Skeletal muscle tissue (tissue), 4 donors: ENCODE results near the gene ESRRA. TPM values are rescaled to one million over a fixed set of nuclear protein-coding genes. Genes with fewer than 3 reads are reported as not detected.
A peak's percentile ranks its signal among the peaks of the same experiment; 100 is the strongest.

Experiments used
- H3K27ac ChIP-seq: one replicate; pipeline ENCODE4 v1.7.0; 2013; ENCODE audit warnings: mild to moderate bottlenecking, low read depth, low read length, inconsistent platforms
- H3K27me3 ChIP-seq, 3 donors: one replicate each; pipeline ENCODE4 v1.7.0; 2013; ENCODE audit warnings: low read length in 3 of 3; ENCODE audit not compliant: control insufficient read depth in 3 of 3, insufficient read depth in 3 of 3
- H3K36me3 ChIP-seq, 3 donors: one replicate each; pipeline ENCODE4 v1.7.0; 2013; ENCODE audit warnings: low read length in 3 of 3; ENCODE audit not compliant: control insufficient read depth in 3 of 3, insufficient read depth in 3 of 3
- H3K4me1 ChIP-seq, 3 donors: one replicate each; pipeline ENCODE4 v1.7.0; 2013; ENCODE audit warnings: low read length in 3 of 3, mild to moderate bottlenecking in 3 of 3; ENCODE audit not compliant: control insufficient read depth in 3 of 3, insufficient read depth in 3 of 3
- H3K4me3 ChIP-seq, 3 donors: one replicate each; pipeline ENCODE4 v1.7.0; 2013; ENCODE audit warnings: low read length in 3 of 3
- H3K9ac ChIP-seq, 3 donors: one replicate each; pipeline ENCODE4 v1.7.0; 2013; ENCODE audit warnings: low read length in 3 of 3, mild to moderate bottlenecking in 3 of 3, moderate library complexity in 2 of 3, low read depth in 1 of 3
- H3K9me3 ChIP-seq, 3 donors: one replicate each; pipeline ENCODE4 v1.7.0; 2013; ENCODE audit warnings: low read length in 3 of 3; ENCODE audit not compliant: control insufficient read depth in 3 of 3
- total RNA-seq: library from RNA; depleted of rRNA; stranded (reverse); fragments of >200 nt; gene quantifications from one replicate; pipeline ENCODE4 v1.2.3, GENCODE V29; 2014
- donor health status: Osteomylitis.

Gene ESRRA
- total RNA-seq, 1 donor from 2014 or later = 35.0 TPM

GRCh38 chr11:64275031-64275800 lies 30.1 kb upstream of the ESRRA start:
- H3K9ac ChIP-seq = peak overlapping the region in 1 of 3 donors; percentile 5

GRCh38 chr11:64275841-64276240 lies 29.5 kb upstream of the ESRRA start:
- peaks cover 17 to 29% (median 19%) of the 10 kb centered on the region in 3 donors for H3K36me3 ChIP-seq

More at GRCh38 chr11:64275031-64275800, 30.1 kb upstream of the ESRRA start:
- no peak overlapping the region for H3K4me3 ChIP-seq
- no peaks in the 10 kb centered on the region for H3K9me3 ChIP-seq
- no peaks in the 10 kb centered on the region for H3K27me3 ChIP-seq
- H3K27ac ChIP-seq = no peak overlapping the region
- H3K36me3 ChIP-seq = peaks cover 17 to 29% (median 19%) of the 10 kb centered on the region in 3 donors
- H3K4me1 ChIP-seq = peaks cover 8 to 16% (median 10%) of the 10 kb centered on the region in 3 donors

GRCh38 chr11:64276653-64277431 lies 28.5 kb upstream of the ESRRA start:
- H3K36me3 ChIP-seq = peaks cover 17 to 29% (median 19%) of the 10 kb centered on the region in 3 donors
- H3K4me1 ChIP-seq = peaks cover 4 to 8% (median 6%) of the 10 kb centered on the region in 3 donors
- no peaks in the 10 kb centered on the region for H3K27me3 ChIP-seq
- no peak overlapping the region for H3K27ac ChIP-seq
- no peak overlapping the region for H3K4me3 ChIP-seq
- peak overlapping the region in 1 of 3 donors; percentile 8 for H3K9ac ChIP-seq
- no peaks in the 10 kb centered on the region for H3K9me3 ChIP-seq

More at GRCh38 chr11:64275841-64276240, 29.5 kb upstream of the ESRRA start:
- H3K9ac ChIP-seq = no peak overlapping the region
- H3K27me3 ChIP-seq = no peaks in the 10 kb centered on the region
- H3K9me3 ChIP-seq = no peaks in the 10 kb centered on the region
- H3K4me3 ChIP-seq = no peak overlapping the region
- H3K27ac ChIP-seq = no peak overlapping the region
- peaks cover 8 to 13% (median 8%) of the 10 kb centered on the region in 3 donors for H3K4me1 ChIP-seq

- Histone ChIP-seq H3K27ac (no peak overlapping the region), H3K4me1 (peaks cover 7 to 10% (median 9%) of the 10 kb centered on the region in 3 donors), H3K36me3 (peaks cover 22 to 24% (median 23%) of the 10 kb centered on the region in 3 donors), H3K27me3 (no peaks in the 10 kb centered on the region), H3K9me3 (no peaks in the 10 kb centered on the region), H3K4me3 (no peak overlapping the region), H3K9ac (peak overlapping the region in 1 of 3 donors; percentile 33)
Measured at GRCh38 chr11:64278576-64279190, 26.6 kb upstream of the ESRRA start.

GRCh38 chr11:64281957-64282770 lies 23.2 kb upstream of the ESRRA start:
- H3K9ac ChIP-seq = no peak overlapping the region
- no peak overlapping the region for H3K4me3 ChIP-seq
- H3K27me3 ChIP-seq = no peaks in the 10 kb centered on the region
- peaks cover 13 to 16% (median 15%) of the 10 kb centered on the region in 3 donors for H3K36me3 ChIP-seq
- no peak overlapping the region for H3K27ac ChIP-seq
- no peaks in the 10 kb centered on the region for H3K9me3 ChIP-seq
- H3K4me1 ChIP-seq = peaks cover 27 to 31% (median 29%) of the 10 kb centered on the region in 3 donors

GRCh38 chr11:64283092-64283491 lies 22.2 kb upstream of the ESRRA start:
- Histone ChIP-seq H3K27ac (no peak overlapping the region), H3K4me3 (peak overlapping the region in 2 of 3 donors; percentile 35 to 79), H3K4me1 (peaks cover 27 to 35% (median 31%) of the 10 kb centered on the region in 3 donors), H3K9me3 (no peaks in the 10 kb centered on the region), H3K9ac (peak overlapping the region; percentile 19 to 96 (median 57)), H3K36me3 (peaks cover 10 to 14% (median 13%) of the 10 kb centered on the region in 3 donors), H3K27me3 (no peaks in the 10 kb centered on the region)

- no peaks in the 10 kb centered on the region for H3K9me3 ChIP-seq
- peak within 1 kb of the TSS; percentile 87 to 91 (median 91) for H3K4me3 ChIP-seq
- H3K27ac ChIP-seq = peak within 1 kb of the TSS; percentile 87
- H3K4me1 ChIP-seq = peaks cover 27 to 35% (median 31%) of the 10 kb centered on the region in 3 donors
- no peaks in the 10 kb centered on the region for H3K27me3 ChIP-seq
- peaks cover under 1 to 6% (median 6%) of the 10 kb centered on the region in 3 donors for H3K36me3 ChIP-seq
- peak within 1 kb of the TSS; percentile 93 to 96 (median 96) for H3K9ac ChIP-seq
Measured at GRCh38 chr11:64284048-64284961, 21.0 kb upstream of the ESRRA start, which contains the start of gene BAD. BAD (minus strand) TSS chr11:64284665; CDS start chr11:64284368, 297 bp downstream.

GRCh38 chr11:64284962-64285884 lies 20.1 kb upstream of the ESRRA start, which contains the start of gene GPR137:
GPR137 (plus strand) TSS chr11:64285848; CDS start chr11:64286525, 677 bp downstream.
- Histone ChIP-seq H3K36me3 (peaks cover 0 to 6% (median 6%) of the 10 kb centered on the region in 3 donors), H3K27ac (peak within 1 kb of the TSS; percentile 87), H3K4me1 (peaks cover 27 to 35% (median 31%) of the 10 kb centered on the region in 3 donors), H3K4me3 (peak within 1 kb of the TSS; percentile 87 to 91 (median 91)), H3K9me3 (no peaks in the 10 kb centered on the region), H3K27me3 (peaks cover 0 to 3% (median under 1%) of the 10 kb centered on the region in 3 donors), H3K9ac (peak within 1 kb of the TSS; percentile 93 to 96 (median 96))
